ENCODE results near the gene P2RY2.

DNA sequence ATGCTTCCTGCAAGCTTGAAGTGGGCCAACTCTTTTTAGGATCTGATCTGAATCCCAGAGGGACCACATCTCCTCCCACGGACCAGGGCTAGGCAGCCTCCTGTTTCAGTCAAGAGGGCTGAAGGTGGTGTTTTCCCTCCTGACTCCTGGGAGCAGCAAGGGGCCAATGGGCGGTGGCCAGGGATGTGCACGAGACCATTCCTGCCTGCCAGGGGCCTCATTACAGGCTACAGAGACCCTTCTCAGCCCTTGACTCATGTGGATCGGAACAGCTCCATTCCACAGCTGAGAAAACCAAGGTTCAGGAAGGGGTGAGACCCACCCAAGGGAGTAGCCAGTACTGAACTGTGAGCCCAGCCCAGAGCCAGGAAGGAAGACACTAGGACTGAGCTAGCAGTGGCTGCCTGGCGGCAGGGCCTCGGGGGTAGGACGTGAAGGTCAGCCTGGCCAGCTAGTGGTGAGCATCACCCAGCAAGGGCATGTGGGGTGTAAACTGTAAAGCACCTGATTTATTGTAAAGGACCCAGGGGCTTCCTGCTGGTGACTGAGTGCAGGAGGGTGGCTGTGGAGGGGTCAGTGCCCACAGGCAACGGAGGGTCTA lies 50.7 kb downstream of the P2RY2 start:
- no peak for TF ChIP-seq EZH2 (optimal IDR thresholded peaks at IDR 0.05; ENCODE audit: low read depth, low read length)
- TF ChIP-seq, protein P1, sequence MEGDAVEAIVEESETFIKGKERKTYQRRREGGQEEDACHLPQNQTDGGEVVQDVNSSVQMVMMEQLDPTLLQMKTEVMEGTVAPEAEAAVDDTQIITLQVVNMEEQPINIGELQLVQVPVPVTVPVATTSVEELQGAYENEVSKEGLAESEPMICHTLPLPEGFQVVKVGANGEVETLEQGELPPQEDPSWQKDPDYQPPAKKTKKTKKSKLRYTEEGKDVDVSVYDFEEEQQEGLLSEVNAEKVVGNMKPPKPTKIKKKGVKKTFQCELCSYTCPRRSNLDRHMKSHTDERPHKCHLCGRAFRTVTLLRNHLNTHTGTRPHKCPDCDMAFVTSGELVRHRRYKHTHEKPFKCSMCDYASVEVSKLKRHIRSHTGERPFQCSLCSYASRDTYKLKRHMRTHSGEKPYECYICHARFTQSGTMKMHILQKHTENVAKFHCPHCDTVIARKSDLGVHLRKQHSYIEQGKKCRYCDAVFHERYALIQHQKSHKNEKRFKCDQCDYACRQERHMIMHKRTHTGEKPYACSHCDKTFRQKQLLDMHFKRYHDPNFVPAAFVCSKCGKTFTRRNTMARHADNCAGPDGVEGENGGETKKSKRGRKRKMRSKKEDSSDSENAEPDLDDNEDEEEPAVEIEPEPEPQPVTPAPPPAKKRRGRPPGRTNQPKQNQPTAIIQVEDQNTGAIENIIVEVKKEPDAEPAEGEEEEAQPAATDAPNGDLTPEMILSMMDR (IDR thresholded peaks at IDR 0.05; ENCODE audit: low read length) = no peak
- no peak for TF ChIP-seq EZH2phosphoT487 (IDR thresholded peaks at IDR 0.05; ENCODE audit: low read length)
